Fibroblast of skin of left quadriceps (primary cell): Measurements from ENCODE around the gene SLAMF8.

ENCODE experiments used
- DNase-seq, 2 experiments: peaks; one replicate each; pipeline ENCODE4 v3.0.0-alpha.2; 2013; ENCODE audit warnings: low read depth in 2 of 2

SLAMF8 gene

DNA sequence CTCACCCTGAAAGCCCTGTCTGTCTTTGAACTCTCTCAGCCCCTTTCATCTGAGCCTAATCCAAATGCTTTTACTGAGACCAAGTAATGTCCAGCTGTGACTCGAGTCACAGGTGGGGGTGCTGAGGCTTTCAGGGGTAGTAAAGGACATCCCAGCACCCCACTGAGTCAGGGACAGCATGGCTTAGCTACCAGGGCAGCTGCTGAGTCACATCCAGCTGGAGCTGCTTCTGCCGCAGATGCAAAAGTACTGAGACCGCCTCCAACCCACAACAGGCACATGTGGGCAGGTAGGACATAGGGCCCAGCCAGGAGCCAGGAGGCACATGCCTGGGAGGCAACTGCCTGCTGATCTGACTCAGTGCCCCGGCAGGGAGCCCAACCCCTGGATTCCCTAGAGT lies 42.5 kb downstream of the SLAMF8 start:
- DNase-seq = no peak

DNA sequence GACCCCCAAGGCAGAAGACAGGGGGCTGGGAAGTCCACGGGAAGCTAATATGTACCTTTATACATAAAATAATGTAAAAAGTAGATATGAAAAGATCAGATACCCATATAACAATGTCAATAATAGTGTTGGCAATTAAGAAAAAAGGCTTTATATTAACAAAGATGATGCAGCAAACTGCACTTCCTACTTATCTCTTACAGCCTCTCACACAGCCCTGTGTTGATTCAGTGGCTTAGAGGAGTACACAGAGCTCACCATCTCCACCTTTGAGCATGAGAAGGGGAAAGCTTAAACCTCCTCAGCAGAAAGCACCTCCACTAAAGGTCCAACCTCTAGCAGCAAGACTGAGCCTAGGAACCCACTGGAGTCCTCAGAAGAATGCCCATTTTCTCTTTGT lies 42.9 kb downstream of the SLAMF8 start:
- DNase-seq = no peak

DNA sequence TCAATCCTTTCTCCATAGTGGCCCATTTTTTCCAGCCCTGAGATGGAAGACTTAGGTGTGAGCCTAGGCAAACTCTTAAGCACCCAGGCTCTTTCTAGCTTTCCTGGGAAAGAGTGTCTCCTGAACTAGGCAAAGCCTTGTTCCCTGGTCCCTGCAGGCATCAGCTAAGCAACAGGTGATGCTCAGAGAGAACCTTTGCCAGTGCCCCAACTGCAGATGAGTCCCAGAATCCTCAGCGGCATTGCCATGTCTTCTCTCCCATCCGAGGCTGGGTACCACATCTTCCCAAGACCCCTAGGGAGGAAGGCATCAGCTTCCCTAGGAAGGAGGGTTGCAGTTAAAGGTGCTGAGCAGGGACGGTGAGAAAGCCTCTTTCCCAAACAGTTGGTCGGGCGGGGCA lies 44.0 kb downstream of the SLAMF8 start:
- no peak for DNase-seq

DNA sequence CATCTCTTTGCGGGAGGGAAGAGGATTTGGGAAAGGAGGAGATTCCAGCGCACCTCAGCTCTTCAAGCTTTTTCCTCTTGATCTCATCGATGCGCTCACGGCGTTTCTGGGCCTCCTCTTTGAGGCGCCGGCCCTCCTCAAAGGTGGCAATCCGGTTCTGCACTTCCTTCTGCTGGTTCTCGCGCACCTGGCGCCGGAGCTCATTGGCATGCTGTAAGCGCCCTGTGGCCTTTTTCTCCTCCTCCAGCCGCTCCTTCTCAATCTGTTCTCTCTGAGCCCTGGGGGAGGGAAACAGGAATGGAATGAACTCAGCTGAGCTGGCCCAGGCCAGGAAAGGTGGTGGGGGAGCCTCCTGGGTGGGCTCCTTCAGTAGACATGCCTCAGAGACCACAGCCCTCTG lies 46.2 kb downstream of the SLAMF8 start:
- no peak for DNase-seq

DNA sequence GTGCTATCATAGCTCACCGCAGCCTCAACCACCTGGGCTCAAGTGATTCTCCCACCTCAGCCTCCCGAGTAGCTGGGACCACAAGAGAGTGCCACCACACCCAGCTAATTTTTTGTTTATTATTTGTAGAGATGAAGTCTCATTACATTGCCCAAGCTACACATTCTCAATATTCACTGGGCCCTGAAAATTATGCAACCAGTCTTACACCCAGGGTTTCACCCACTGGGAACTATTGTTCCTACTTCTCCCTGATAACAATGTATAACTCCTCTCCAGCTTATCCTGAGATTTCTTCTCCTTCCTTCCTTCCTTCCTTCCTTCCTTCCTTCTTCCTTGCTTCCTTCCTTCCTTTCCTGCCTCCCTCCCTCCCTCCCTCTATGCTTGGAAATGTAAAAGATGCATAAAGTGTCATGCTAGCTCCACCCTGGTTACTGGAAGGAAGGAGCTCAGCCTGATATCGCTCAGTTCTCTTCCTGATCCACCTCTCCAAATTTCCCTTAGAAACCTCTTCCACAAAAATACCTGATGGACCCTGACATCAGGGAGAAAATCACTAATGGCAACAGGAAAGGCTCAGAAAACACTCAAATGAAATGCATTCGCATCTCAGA lies 47.0 kb downstream of the SLAMF8 start:
- DNase-seq = no peak

DNA sequence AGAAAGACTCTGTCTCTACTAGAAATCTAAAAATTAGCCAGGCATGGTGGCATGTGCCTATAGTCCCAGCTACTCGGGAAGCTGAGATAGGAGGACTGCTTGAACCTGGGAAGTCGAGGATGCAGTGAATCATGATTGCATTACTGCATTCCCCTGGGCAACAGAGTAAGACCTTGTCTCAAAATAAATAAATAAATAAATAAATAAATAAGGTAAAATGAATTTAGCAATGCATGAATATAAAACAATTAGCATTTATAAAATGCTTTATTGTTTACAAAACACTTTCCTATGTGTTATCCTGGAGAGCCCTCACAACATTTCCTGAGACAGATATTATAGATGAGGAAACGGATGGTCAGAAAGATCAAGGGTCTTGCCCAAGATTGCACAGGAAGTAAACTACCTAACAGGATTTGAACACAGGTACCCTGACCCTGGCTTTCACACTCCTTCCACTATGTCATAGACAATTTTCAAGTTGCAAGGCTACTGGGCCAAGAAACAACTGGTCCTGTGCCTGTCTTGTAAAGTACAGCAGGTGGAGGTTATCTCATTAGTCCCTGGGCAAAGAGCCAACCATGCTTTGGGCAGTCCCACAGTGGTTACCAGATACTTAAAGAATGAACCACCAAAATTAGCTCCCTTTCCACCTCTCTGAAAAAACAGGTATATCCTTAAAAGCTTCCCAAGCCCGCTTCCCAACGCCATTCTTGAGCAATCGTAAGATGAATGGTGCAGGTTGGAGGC lies 51.2 kb downstream of the SLAMF8 start:
- no peak for DNase-seq

DNA sequence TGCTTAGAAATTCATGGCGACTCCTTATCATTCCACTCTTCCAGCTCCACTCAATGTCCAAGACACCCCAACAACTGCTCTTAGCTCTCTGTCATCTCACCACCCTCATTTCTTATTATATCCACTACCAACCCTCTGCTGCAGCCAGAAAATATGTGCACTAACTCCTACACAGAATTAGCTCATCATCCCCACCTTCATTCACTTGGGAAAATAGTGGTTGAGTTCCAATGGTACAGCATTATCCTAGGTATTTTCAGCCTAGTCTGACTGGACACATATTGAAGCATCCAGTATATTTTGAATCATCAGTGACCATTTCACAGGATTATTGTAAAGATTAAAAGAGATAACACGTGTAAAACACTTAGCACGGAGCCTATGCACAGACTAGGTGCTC lies 52.5 kb downstream of the SLAMF8 start:
- no peak for DNase-seq

DNA sequence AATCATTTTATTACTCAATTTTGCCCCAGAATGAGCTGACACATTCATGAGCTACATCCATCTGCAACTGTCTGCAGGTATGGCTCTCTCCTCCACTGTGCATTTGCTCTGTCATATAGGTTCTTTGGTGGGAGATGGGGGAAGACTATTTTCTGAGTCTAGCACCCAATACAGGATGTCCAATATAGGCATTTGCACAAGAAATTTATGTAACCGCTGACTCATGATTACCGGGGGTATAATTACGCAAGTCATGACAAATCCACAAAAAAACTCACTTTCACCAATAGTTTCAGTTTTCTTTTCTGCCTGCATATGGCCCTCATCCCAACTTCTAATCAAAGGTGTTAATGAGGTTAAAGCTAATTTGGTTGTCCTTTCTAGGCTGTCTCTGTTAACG lies 53.3 kb downstream of the SLAMF8 start:
- DNase-seq = peak; percentile 56 to 59

DNA sequence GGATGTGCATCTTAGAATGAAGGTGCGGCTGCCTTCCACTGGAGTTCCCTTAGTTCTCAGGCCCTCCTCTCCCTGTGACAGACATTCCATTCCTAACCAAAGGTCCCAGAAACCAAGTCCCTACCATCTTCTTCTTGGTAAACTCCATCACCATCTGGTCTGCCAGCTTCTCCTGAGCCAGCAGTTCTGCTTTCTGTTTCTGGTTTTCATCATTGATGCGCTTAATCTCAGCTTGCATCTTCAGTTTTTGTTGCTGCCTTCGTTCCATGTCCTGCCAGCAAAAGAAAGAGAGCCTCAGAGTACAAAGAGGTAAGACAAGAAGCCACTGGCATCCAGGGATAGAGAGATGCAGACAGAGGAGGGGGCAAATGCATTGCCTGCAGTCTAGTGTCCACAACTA lies 53.8 kb downstream of the SLAMF8 start:
- no peak for DNase-seq

DNA sequence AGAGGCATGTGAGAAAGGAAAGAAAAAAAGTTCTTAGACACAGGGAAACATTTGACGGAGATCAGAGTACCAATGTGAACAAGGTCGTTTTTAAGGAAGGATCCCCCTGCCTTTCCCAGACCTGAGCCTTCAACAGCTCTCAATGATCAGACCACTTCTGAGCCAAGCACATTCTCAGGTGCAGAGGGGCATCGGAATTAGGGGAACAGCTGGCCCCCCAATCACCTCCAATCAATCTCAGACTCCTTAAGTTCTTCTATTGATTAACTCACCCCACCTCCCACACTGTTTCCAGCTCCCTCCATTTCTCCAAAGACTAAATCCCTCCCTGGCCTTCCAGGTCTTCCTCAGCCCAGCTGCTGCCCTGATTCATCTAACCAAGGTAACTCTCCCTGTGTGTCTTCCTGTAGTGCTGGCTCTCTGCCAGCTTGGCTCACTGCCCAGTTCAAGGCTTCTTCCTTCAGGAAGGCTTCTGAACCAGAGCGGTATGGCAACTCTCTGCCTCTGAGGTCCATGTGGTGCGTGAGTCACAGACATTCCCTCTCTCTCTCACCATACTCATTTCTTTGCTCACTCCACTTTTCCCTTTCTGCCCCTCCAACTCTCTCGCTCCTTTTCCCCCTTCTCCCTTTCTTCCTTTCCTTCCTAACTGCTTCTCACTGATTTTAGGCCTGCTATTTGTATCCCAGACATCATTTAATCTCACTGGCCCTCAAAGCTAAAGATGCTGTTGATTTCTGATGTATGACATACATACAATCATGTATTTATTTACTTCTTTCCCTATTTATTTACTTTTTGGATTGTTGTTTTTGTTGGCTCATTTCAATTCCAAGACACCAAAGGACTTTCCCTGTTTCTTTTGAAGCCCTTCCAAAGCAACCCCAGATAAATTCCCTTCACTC lies 55.2 kb downstream of the SLAMF8 start:
- peak; percentile 94 to 95 for DNase-seq

DNA sequence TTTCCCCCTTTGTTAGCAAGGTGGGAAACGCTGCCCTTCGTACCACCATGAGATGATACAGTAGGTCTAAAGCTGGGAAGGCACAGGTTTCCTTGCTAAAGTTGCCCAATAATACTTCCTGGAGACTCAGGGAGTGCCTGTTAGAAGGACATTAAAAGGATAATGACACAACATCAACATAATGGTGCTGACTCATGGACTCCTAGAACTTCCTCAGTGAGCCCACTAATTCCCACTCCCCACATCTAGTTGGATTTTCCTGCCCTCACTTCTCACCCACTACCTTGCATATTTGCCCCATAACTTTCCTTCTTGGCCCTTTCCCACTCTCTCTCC lies 55.8 kb downstream of the SLAMF8 start:
- no peak for DNase-seq

DNA sequence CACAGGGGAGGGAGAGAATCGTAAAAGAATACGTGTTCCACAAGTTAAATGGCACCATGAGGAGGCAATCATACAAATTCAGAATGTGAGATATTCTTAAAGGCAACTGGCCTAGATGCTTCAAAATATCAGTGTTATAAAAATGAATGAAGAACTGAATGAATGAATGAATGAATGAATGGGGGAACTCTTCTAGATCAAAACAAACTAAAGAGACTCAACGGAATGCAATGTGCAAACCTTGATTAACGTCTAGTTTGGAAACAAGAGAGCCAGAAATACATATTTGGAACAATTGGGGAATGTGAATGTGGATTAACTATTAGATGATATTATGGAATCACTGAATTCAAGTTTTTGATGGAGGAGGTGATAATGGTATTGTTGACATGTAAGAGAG lies 56.5 kb downstream of the SLAMF8 start:
- DNase-seq = no peak

DNA sequence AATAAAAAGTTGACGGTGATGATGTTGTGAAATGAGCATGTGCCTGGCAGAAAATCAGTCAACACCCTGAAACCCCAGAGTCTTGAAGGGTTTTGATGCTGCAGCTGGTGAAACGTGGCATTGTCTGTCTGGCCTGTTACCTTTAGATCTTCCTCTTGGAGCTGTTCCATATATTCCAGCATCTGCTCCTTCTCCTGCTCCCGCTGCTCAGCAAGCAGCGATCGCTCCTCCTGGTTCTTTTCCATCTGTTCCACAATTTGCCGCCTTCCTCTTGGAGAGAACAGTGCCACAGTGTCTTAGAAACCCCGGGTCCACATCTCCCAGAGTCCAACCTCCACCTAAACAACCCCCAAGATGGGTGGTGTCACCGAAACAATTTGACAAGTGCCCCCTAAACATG lies 57.6 kb downstream of the SLAMF8 start:
- no peak for DNase-seq
